ENCODE measurements around the gene MYBL2.
A peak's percentile ranks its signal among the peaks of the same experiment; 100 is the strongest.

MYBL2 gene

GRCh38 chr20:43655937-43656336 is 11.0 kb upstream of the MYBL2 start:
- TF ChIP-seq, protein P1, sequence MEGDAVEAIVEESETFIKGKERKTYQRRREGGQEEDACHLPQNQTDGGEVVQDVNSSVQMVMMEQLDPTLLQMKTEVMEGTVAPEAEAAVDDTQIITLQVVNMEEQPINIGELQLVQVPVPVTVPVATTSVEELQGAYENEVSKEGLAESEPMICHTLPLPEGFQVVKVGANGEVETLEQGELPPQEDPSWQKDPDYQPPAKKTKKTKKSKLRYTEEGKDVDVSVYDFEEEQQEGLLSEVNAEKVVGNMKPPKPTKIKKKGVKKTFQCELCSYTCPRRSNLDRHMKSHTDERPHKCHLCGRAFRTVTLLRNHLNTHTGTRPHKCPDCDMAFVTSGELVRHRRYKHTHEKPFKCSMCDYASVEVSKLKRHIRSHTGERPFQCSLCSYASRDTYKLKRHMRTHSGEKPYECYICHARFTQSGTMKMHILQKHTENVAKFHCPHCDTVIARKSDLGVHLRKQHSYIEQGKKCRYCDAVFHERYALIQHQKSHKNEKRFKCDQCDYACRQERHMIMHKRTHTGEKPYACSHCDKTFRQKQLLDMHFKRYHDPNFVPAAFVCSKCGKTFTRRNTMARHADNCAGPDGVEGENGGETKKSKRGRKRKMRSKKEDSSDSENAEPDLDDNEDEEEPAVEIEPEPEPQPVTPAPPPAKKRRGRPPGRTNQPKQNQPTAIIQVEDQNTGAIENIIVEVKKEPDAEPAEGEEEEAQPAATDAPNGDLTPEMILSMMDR (IDR thresholded peaks at IDR 0.05; ENCODE audit: low read depth, low read length, missing control alignments) = no peak
- no peak overlapping the region for H3K4me3 ChIP-seq (replicated peaks; ENCODE audit: low read depth, low read length)
- DNase-seq (ENCODE audit: extremely low read depth, low read depth) = no peak

DNA sequence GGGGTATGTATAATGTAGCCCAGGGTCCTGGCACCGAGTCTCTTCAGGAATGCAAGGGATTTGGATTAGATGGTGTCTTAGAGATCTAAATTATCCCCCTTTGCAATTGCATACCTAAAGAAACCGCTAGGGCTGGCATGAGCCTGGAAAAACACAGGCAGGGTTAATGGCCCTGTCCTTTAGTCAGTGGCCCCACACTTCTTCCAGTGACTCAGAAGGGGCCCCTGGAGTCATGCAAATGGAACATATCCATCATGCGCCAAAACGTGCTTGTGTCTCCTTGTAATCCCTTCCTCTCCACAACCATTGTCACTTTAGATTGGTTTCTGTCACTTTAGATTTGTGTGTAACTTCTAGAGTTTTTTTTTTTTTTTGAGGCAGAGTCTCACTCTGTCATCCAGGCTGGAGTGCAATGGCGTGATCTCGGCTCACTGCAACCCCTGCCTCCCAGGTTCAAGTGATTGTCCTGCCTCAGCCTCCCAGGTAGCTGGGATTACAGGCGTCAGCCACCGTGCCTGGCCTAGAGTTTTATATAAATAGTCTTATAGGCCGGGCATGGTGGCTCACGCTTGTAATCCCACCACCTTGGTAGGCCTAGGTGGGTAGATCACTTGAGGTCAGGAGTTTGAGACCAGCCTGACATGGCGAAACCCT is 8.7 kb upstream of the MYBL2 start:
- TF ChIP-seq, protein P1 (IDR thresholded peaks at IDR 0.05; ENCODE audit: low read depth, low read length, missing control alignments) = no peak
- DNase-seq (ENCODE audit: extremely low read depth, low read depth) = no peak
- peak overlapping the region; percentile 81 for H3K4me3 ChIP-seq (replicated peaks; ENCODE audit: low read depth, low read length)

GRCh38 chr20:43658723-43659419 is 8.0 kb upstream of the MYBL2 start:
- DNase-seq (ENCODE audit: extremely low read depth, low read depth) = no peak
- TF ChIP-seq, protein P1 (IDR thresholded peaks at IDR 0.05; ENCODE audit: low read depth, low read length, missing control alignments) = no peak
- H3K4me3 ChIP-seq (replicated peaks; ENCODE audit: low read depth, low read length) = no peak overlapping the region

DNA sequence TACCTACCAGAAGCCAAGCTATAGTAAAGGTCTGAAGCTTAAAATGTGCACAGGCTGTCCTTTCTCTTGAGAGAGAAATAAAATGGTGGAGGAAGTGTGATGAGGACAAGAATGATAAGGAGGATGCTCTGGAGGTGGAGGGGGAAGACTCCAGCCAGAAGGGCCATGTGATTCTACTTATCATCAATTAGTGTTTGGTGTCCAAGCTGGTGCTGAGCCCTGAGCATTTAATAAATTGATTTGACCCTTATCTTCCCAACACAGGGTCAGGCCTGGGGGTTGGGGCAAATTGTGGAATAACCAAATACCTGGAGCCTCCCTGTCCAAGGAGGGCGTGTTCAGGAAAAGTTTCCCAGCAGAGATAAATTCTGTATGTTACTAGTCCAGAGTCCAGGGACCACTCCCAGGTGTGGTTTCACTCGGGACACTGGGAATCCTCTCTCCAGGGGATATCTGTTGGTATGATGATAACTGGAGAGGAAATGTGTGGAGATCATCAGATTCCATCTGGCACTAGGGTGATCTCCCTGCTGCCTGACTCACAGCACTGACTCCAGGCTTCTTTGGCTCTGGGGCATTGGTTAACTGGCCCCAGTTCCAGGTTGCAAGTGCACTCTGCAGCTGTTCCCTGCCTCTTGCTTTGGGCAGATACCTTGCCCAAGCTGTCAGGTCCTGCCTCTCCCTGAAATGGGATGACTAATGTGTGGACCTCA is 3.8 kb upstream of the MYBL2 start:
- TF ChIP-seq, protein P1 (IDR thresholded peaks at IDR 0.05; ENCODE audit: low read depth, low read length, missing control alignments) = no peak
- DNase-seq (ENCODE audit: extremely low read depth, low read depth) = no peak
- no peak overlapping the region for H3K4me3 ChIP-seq (replicated peaks; ENCODE audit: low read depth, low read length)

DNA sequence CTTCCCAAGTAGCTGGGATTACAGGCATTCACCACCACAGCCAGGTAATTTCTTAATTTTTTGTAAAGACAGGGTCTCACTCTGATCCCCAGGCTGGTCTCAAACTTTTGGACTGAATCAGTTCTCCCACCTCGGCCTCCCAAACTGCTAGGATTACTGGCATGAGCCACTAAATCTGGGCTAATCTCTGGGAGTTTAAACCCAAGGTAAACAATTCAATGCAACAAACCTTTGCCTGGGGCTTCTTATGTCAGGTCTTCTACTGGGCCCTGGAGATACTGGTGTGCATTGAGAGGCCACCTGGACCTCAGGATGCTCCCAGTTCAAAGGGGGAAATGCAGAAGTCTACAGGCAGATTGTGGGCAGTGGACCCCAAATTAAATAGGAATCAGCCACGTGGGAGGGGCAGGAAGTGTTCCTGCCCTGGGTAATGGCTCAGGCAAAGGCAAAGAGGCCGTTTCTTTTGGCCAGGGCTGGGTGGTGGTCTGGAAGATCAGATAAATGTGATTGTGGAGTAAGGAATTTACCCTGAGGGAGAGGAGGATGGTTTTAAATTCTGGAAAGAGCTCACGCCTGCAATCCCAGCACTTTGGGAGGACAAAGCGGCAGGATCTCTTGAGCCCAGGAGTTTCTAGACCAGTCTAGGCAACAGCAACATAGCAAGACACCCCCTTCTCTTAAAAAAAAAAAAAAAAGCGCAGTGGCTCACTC is 1.3 kb upstream of the MYBL2 start:
- no peak overlapping the region for H3K4me3 ChIP-seq (replicated peaks; ENCODE audit: low read depth, low read length)
- DNase-seq (ENCODE audit: extremely low read depth, low read depth) = no peak
- TF ChIP-seq, protein P1 (IDR thresholded peaks at IDR 0.05; ENCODE audit: low read depth, low read length, missing control alignments) = no peak

GRCh38 chr20:43667341-43668132 is 623 bp downstream of the MYBL2 start:
- DNase-seq (ENCODE audit: extremely low read depth, low read depth) = no peak
- TF ChIP-seq, protein P1 (IDR thresholded peaks at IDR 0.05; ENCODE audit: low read depth, low read length, missing control alignments) = no peak
- H3K4me3 ChIP-seq (replicated peaks; ENCODE audit: low read depth, low read length) = peak overlapping the region; percentile 62
